MM.1S (cell line): ENCODE data around the gene YDJC.
"Not testable (repeated sequence)": the region's sequence is repeated elsewhere in the genome, so short reads cannot be mapped to it uniquely, and the experiment has no call there.

Experiments
- DNase-seq: peaks from one replicate; pipeline ENCODE4 v3.0.0-alpha.2; 2015
- H2AFZ ChIP-seq: fragments of 300-600 bp; sonication (generic); 2 replicates; pipeline ENCODE4 v1.6.0; 2016; ENCODE audit warnings: antibody characterized with exemption, low read length
- H3F3A ChIP-seq: fragments of 300-600 bp; sonication (generic); 2 replicates; pipeline ENCODE4 v1.6.1; 2016; ENCODE audit warnings: mild to moderate bottlenecking, antibody characterized with exemption, low read length, moderate library complexity, mixed read lengths; ENCODE audit not compliant: insufficient read depth
- H3K27ac ChIP-seq: fragments of 300-600 bp; sonication (generic); 2 replicates; pipeline ENCODE4 v1.5.1; 2016; ENCODE audit warnings: mild to moderate bottlenecking, low read length
- H3K27me3 ChIP-seq: fragments of 300-600 bp; sonication (generic); replicated peaks from 2 replicates; pipeline ENCODE4 v1.6.0; 2016; ENCODE audit warnings: low read length; ENCODE audit not compliant: insufficient read depth
- H3K36me3 ChIP-seq: fragments of 300-600 bp; sonication (generic); replicated peaks from 2 replicates; pipeline ENCODE4 v1.6.1; 2016; ENCODE audit warnings: mild to moderate bottlenecking, low read length, mixed read lengths; ENCODE audit not compliant: insufficient read depth
- H3K4me1 ChIP-seq: fragments of 300-600 bp; sonication (generic); 2 replicates; pipeline ENCODE4 v1.6.1; 2016; ENCODE audit warnings: low read length, mixed read lengths
- H3K4me2 ChIP-seq: fragments of 300-600 bp; sonication (generic); 2 replicates; pipeline ENCODE4 v1.6.0; 2016; ENCODE audit warnings: low read depth, low read length
- H3K4me3 ChIP-seq: fragments of 300-600 bp; sonication (generic); 2 replicates; pipeline ENCODE4 v1.5.1; 2016; ENCODE audit warnings: low read length, mixed read lengths
- H3K79me2 ChIP-seq: fragments of 300-600 bp; sonication (generic); 2 replicates; pipeline ENCODE4 v1.6.1; 2016; ENCODE audit warnings: mixed run types, low read length, mixed read lengths
- H3K9ac ChIP-seq: fragments of 300-600 bp; sonication (generic); 2 replicates; pipeline ENCODE4 v1.6.1; 2016; ENCODE audit warnings: low read length, mixed read lengths
- H3K9me2 ChIP-seq: fragments of 300-600 bp; sonication (generic); replicated peaks from 2 replicates; pipeline ENCODE4 v1.6.1; 2016; ENCODE audit warnings: mild to moderate bottlenecking, low read length, mixed read lengths; ENCODE audit not compliant: insufficient read depth
- H3K9me3 ChIP-seq: fragments of 300-600 bp; sonication (generic); replicated peaks from 2 replicates; pipeline ENCODE4 v1.6.1; 2016; ENCODE audit warnings: mild to moderate bottlenecking, low read length, mixed read lengths; ENCODE audit not compliant: insufficient read depth
- H4K20me1 ChIP-seq: fragments of 300-600 bp; sonication (generic); 2 replicates; pipeline ENCODE4 v1.6.1; 2016; ENCODE audit warnings: mild to moderate bottlenecking, low read length, moderate library complexity, mixed read lengths; ENCODE audit not compliant: insufficient read depth
- CTCF ChIP-seq: fragments of 300-600 bp; sonication (generic); IDR thresholded peaks from 2 replicates; pipeline ENCODE4 v1.5.1; 2016; ENCODE audit warnings: antibody characterized with exemption, low read length, mixed read lengths
- EZH2 ChIP-seq: fragments of 300-600 bp; sonication (generic); optimal IDR thresholded peaks from 2 replicates; pipeline ENCODE3; 2017; ENCODE audit warnings: low read depth, mild to moderate bottlenecking, antibody characterized with exemption, low read length, mixed read lengths
- EZH2phosphoT487 ChIP-seq: fragments of 300-600 bp; sonication (generic); IDR thresholded peaks from 2 replicates; pipeline ENCODE4 v1.6.1; 2018; ENCODE audit warnings: antibody characterized with exemption, low read length

YDJC gene

DNA sequence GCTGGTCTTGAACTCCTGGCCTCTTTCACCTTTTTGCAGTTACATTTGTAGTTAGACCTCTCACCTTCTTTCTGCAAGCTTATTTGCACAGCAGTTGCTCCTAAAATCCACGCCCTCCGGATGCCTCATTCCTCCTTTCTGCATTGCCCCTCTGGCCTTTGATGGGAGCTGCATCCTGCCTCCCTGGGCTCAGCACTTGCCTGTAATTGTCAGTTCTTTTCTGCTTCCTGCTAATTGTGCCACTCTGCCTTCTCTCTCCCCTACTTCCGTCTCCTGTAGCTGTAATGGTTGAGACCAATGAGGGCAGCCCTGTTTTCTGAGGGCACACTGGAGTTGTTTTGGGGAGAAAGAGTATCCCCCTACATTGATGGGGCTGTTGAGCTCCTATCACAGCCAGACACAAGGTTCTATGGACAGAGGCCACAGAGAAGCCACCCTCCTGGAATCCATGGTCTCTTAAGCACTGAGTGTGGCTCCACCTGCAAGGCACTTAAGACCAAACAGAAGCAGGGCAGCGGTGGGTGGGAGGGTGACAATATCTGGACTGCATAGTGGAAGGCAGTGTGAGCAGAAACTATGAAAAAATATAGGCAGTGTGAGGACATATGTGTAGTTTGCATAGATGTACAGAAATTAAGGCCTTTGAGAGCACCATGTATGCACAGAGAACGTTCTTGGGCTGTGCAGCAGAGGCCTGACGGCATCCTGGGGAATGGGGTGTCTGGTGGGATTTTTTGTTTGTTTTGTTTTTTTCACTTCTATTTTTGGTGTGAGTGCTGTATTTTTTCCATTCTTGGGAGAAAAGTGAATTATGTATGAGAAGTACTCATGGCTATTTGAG lies 30.5 kb downstream of the YDJC start:
- TF ChIP-seq CTCF (no peak), EZH2 (no peak), EZH2phosphoT487 (no peak)
- no peaks in the 10 kb centered on the region for H3K4me1 ChIP-seq
- H3K9me3 ChIP-seq: no peaks in the 10 kb centered on the region
- no peaks in the 10 kb centered on the region for H3K9me2 ChIP-seq
- peaks cover 19% of the 10 kb centered on the region for H4K20me1 ChIP-seq
- no peak for DNase-seq
- H3K36me3 ChIP-seq: no peaks in the 10 kb centered on the region
- no peak overlapping the region for H3K27ac ChIP-seq
- H3K4me2 ChIP-seq: no peak overlapping the region
- peaks cover 97% of the 10 kb centered on the region for H3K79me2 ChIP-seq
- H3F3A ChIP-seq: no peaks in the 10 kb centered on the region
- no peak overlapping the region for H3K9ac ChIP-seq
- H3K27me3 ChIP-seq: no peaks in the 10 kb centered on the region
- no peak overlapping the region for H2AFZ ChIP-seq
- H3K4me3 ChIP-seq: no peak overlapping the region

DNA sequence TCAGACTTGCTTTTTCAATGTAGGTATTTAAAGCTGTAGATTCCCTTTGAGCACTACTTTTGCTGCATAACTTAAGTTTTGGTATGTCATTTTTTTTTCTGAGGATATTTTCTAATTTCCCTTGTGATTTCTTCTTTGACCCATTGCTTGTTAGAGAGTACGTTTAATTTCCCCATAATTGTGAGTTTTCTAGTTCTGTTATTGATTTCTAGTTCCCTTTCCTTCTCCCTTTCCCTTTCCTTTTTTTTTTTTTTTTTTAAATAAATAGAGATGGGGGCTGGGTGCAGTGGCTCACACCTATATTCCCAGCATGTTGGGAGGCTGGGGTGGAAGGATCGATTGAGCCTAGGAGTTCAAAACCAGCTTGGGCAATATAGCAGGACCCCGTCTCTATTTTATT lies 31.5 kb downstream of the YDJC start:
- peaks cover 99% of the 10 kb centered on the region for H3K79me2 ChIP-seq
- TF ChIP-seq EZH2phosphoT487: no peak
- TF ChIP-seq CTCF: no peak
- no peak for TF ChIP-seq EZH2
- H3K9me2 ChIP-seq: no peaks in the 10 kb centered on the region
- DNase-seq: no peak
- H2AFZ ChIP-seq: no peak overlapping the region
- H3K4me3 ChIP-seq: no peak overlapping the region
- H4K20me1 ChIP-seq: peaks cover 26% of the 10 kb centered on the region; the same call in 1 of the 2 replicates
- no peak overlapping the region for H3K4me2 ChIP-seq
- no peaks in the 10 kb centered on the region for H3K9me3 ChIP-seq
- H3K36me3 ChIP-seq: no peaks in the 10 kb centered on the region
- no peaks in the 10 kb centered on the region for H3F3A ChIP-seq
- H3K9ac ChIP-seq: no peak overlapping the region
- no peaks in the 10 kb centered on the region for H3K27me3 ChIP-seq
- no peaks in the 10 kb centered on the region for H3K4me1 ChIP-seq
- no peak overlapping the region for H3K27ac ChIP-seq

GRCh38 chr22:21596356-21597135 lies 33.3 kb downstream of the YDJC start:
- H3K9me2 ChIP-seq, H3K4me1 ChIP-seq, H2AFZ ChIP-seq, H3K27ac ChIP-seq, H3K36me3 ChIP-seq, H3F3A ChIP-seq, DNase-seq, H3K4me3 ChIP-seq, H3K9ac ChIP-seq, H3K27me3 ChIP-seq, H3K4me2 ChIP-seq, H3K9me3 ChIP-seq: not testable (repeated sequence)
- Histone ChIP-seq H4K20me1 (peaks cover 35% of the 10 kb centered on the region), H3K79me2 (peaks cover 100% of the 10 kb centered on the region)
